ENCODE data around the gene ST7. TPM values are rescaled to one million over a fixed set of nuclear protein-coding genes. Genes with fewer than 3 reads are reported as not detected.

Gene ST7
- total RNA-seq, 4 donors from 2014 or later, result 13.5 to 24.9 (median 18.6) TPM

DNA sequence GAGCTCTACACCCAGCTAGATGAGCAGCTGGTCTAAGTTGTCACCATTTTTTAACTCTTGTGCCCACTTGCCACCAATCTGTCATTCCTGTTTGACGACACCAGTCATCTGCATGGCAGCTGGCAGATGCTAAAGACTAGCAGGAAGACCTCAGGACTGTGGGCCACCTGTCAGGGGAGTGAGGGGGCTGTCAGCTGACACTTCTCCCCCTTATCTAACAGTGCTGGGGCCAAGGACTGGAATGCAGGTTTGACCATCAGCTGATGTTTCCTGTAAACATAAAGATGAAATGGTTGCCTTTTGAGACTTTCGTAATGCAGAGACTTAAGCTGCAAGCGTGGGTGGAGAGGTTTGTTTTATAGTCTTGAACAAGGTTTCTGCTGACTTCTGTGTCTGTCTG lies 276.0 kb downstream of the ST7 start:
- TF ChIP-seq POLR2A (IDR thresholded peaks at IDR 0.05) (no peak), EP300 (IDR thresholded peaks at IDR 0.05) (no peak)
- TF ChIP-seq, protein P1, sequence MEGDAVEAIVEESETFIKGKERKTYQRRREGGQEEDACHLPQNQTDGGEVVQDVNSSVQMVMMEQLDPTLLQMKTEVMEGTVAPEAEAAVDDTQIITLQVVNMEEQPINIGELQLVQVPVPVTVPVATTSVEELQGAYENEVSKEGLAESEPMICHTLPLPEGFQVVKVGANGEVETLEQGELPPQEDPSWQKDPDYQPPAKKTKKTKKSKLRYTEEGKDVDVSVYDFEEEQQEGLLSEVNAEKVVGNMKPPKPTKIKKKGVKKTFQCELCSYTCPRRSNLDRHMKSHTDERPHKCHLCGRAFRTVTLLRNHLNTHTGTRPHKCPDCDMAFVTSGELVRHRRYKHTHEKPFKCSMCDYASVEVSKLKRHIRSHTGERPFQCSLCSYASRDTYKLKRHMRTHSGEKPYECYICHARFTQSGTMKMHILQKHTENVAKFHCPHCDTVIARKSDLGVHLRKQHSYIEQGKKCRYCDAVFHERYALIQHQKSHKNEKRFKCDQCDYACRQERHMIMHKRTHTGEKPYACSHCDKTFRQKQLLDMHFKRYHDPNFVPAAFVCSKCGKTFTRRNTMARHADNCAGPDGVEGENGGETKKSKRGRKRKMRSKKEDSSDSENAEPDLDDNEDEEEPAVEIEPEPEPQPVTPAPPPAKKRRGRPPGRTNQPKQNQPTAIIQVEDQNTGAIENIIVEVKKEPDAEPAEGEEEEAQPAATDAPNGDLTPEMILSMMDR (IDR thresholded peaks at IDR 0.05), result no peak
- WGBS, 2 donors, result 89 to 93% methylated on average over 3 of the region's 3 CpGs

DNA sequence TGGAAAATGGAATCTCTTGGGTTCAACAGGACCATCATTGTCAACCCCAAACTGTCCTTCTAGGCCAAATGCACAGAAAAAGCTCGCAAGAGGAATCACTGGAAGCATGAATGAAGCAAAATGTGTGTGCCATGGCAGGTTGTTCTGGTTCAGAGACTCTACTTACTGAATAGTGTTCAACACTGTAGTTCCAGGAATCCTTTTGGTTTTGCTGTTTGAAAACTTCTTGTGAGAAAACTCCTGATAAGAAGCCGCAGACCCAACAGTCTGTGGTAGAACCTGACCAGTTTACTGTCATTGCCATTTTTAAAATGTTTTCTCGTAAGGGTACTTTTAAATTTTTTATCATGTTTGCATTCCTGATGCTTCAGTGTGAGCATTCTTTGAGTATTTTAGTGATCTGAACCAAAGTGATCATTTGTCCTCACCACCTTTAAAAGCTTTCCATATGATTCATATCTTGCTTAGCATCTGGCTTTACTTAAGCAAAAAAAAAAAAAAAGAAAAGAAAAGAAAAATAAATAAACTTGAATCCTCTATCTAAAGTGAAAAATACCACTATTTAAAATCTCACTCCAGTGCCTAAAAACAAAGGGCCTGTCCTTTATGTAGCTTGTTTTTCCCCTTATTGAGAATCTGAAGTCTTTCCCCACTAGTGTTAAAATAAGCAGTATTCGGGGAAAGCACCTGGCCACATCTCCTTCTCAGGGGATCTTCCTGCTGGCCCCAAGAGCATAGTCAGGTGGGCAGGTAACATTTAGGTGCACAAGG lies 277.2 kb downstream of the ST7 start:
- no peaks in the 10 kb centered on the region for H3K27me3 ChIP-seq
- TF ChIP-seq POLR2A (IDR thresholded peaks at IDR 0.05) (no peak), EP300 (IDR thresholded peaks at IDR 0.05) (no peak)
- TF ChIP-seq, protein P1 (IDR thresholded peaks at IDR 0.05), result no peak
- DNase-seq (ENCODE audit: low spot score in 2 of 2), result no peak
- 73 to 75% methylated on average over 4 of the region's 4 CpGs for WGBS, 2 donors
- H3K9me3 ChIP-seq, result peaks cover 0 to 4% (median 0%) of the 10 kb centered on the region in 4 donors
- H3K27ac ChIP-seq, result no peak overlapping the region
- no peaks in the 10 kb centered on the region for H3K36me3 ChIP-seq
- no peak overlapping the region for H3K4me3 ChIP-seq
- no peaks in the 10 kb centered on the region for H3K4me1 ChIP-seq

More for the DNA sequence above, 276.0 kb downstream of the ST7 start:
- Histone ChIP-seq H3K4me1 (no peaks in the 10 kb centered on the region), H3K27ac (no peak overlapping the region), H3K9me3 (no peaks in the 10 kb centered on the region), H3K36me3 (no peaks in the 10 kb centered on the region), H3K4me3 (no peak overlapping the region), H3K27me3 (no peaks in the 10 kb centered on the region)
- no peak for DNase-seq (ENCODE audit: low spot score in 2 of 2)

DNA sequence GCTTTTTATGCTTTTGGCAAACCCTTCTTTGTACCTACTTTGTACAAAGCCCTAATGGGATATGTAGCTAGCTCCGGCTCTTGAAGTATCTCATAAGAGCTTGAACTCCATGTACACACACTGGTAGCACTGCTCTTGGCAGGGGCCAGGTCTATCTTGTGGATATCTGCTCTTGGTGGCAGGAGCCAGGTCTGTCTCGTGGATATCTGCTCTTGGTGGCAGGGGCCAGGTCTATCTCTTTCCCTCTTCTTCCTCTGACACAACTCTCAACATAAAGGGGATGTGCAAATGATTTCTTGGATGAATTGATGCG lies 277.7 kb downstream of the ST7 start:
- no peaks in the 10 kb centered on the region for H3K4me1 ChIP-seq
- no peaks in the 10 kb centered on the region for H3K27me3 ChIP-seq
- peaks cover 0 to 10% (median 0%) of the 10 kb centered on the region in 4 donors for H3K9me3 ChIP-seq
- no peak overlapping the region for H3K27ac ChIP-seq
- no peak for DNase-seq (ENCODE audit: low spot score in 2 of 2)
- no peaks in the 10 kb centered on the region for H3K36me3 ChIP-seq
- WGBS, 2 donors, result 75 to 82% methylated on average over 3 of the region's 3 CpGs
- TF ChIP-seq POLR2A (IDR thresholded peaks at IDR 0.05), result no peak
- TF ChIP-seq, protein P1 (IDR thresholded peaks at IDR 0.05), result no peak
- no peak overlapping the region for H3K4me3 ChIP-seq

DNA sequence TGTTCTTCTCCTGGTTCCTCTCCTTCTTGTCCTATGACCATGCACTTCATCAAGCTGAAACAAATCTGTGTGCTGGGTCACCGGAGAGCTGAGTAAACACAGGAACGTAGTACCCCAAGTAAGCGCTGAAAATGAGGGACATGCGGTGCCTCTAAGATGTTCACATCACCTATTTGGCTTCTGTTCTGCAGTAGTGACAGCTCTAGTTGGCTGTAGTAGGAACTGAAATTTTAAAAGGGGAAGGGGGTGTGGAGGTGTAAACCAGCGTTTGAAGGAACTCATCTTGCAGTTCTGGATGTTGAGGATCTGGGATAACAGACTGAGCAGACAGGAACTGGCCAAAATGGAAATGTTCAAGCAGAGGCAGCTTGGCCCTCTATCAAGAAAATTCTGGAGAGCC lies 284.3 kb downstream of the ST7 start:
- Histone ChIP-seq H3K4me3 (no peak overlapping the region), H3K4me1 (no peaks in the 10 kb centered on the region), H3K27ac (no peak overlapping the region), H3K36me3 (no peaks in the 10 kb centered on the region), H3K27me3 (no peaks in the 10 kb centered on the region), H3K9me3 (peaks cover 0 to 10% (median 0%) of the 10 kb centered on the region in 4 donors)
- DNase-seq (ENCODE audit: low spot score in 2 of 2), result no peak
- 78 to 84% methylated on average over 5 of the region's 5 CpGs for WGBS, 2 donors
- TF ChIP-seq POLR2A (IDR thresholded peaks at IDR 0.05), result no peak
- TF ChIP-seq EP300 (IDR thresholded peaks at IDR 0.05), result no peak
- TF ChIP-seq, protein P1 (IDR thresholded peaks at IDR 0.05), result no peak

DNA sequence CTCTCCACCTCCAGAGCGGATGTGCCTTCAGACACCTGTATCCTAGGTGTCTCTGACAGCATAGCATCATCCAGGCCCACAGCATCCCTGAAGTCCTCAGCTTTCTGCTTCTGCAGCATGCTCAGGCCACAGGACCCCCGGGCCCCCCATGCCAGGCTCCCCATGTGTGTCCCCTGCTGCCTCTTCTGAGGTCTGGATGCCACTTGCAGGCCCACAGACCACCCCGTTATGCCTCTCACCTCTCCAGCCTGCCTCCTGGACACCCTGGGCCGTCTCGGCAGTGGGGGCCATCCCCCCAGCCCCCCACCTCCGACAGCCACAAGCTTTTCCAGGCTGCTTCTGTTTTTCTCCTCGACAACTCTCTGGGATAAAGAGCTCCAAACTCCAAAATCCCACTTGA lies 285.2 kb downstream of the ST7 start:
- Histone ChIP-seq H3K4me3 (no peak overlapping the region), H3K36me3 (no peaks in the 10 kb centered on the region), H3K4me1 (no peaks in the 10 kb centered on the region), H3K27ac (no peak overlapping the region), H3K27me3 (no peaks in the 10 kb centered on the region), H3K9me3 (peaks cover 0 to 10% (median 0%) of the 10 kb centered on the region in 4 donors)
- TF ChIP-seq EP300 (IDR thresholded peaks at IDR 0.05) (no peak), POLR2A (IDR thresholded peaks at IDR 0.05) (no peak)
- TF ChIP-seq, protein P1 (IDR thresholded peaks at IDR 0.05), result no peak
- DNase-seq (ENCODE audit: low spot score in 2 of 2), result no peak
- WGBS, 2 donors, result 86 to 93% methylated on average over 7 of the region's 7 CpGs

Measured in tibial nerve (tissue), 4 donors.